ENCODE data around the gene RGS13.

RGS13 gene

GRCh38 chr1:192627901-192628300 lies 8.0 kb upstream of the RGS13 start:
- no peak for DNase-seq (ENCODE audit: extremely low read depth, low read depth)
- TF ChIP-seq CTCF (IDR thresholded peaks at IDR 0.05; ENCODE audit: low read depth, low read length), result no peak

DNA sequence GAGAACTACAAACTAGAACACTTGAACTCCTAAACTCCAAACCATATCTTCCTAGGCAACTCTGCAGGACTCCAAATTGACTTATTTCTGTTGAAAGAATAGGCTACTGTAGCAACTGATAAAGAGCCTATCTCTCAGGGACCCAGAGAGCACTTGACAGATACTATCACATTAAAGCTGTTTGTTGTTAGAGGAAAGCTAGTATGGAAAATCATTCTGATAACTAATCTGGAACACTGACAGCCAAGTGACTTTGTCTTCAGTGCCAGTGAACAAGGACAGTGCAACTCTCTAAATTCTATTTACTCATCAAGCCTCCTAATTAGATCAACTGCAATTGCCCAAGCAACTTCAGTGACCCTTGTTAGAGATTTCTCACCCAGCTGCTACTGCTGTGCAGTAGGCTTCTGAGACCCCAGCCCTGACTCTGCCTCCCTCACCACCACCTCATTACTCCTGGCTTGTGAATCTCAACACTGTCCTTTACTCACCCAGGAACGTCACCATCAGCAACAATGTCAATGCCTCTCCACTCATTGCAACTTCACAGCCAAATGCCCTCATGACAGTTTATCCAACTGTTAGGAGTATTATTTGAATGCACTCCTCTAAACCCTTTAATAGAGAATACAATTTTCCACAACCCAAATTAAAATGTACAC lies 7.4 kb upstream of the RGS13 start:
- no peak for TF ChIP-seq CTCF (IDR thresholded peaks at IDR 0.05; ENCODE audit: low read depth, low read length)
- DNase-seq (ENCODE audit: extremely low read depth, low read depth), result no peak

- no peak for DNase-seq (ENCODE audit: extremely low read depth, low read depth)
Observed at GRCh38 chr1:192629612-192630011, 6.3 kb upstream of the RGS13 start.

DNA sequence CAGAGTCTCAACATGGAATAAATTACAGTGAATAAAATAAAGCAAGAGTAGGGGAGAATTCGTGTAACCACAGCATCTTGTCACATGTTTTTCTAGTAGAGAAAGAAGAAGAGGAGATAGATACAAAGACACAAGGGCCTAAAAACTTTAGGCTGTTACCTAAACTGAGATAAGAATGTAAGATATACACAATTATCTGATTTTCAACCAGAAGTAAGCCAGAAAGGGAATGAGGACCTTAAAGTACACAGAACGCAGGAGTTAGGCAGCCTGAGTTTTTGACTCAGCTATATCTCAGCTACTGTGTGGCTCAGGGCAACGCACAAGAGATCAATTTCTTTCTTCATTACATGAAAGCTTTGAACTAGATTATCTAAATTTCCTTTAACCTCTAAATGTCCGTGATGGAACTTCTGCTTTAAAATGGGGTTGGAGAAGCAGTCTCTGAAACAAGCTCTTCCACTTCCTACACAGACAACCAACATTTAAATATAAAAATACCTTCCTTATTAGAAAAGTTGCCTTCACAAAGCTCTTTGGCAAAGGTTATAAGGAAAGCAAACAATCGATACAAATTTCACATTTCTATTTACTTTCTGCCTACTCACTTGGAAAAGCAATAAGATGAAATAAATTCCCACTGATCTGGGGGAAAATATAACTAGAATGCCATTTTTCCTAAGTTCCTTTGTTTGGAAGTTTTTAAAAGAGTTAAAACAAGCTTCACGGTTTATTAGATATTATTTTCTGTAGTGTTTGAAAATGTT lies 5.2 kb upstream of the RGS13 start:
- no peak for DNase-seq (ENCODE audit: extremely low read depth, low read depth)
- TF ChIP-seq CTCF (IDR thresholded peaks at IDR 0.05; ENCODE audit: low read depth, low read length), result no peak

More at GRCh38 chr1:192629612-192630011, 6.3 kb upstream of the RGS13 start:
- TF ChIP-seq CTCF (IDR thresholded peaks at IDR 0.05; ENCODE audit: low read depth, low read length), result no peak

GRCh38 chr1:192631749-192632148 lies 4.2 kb upstream of the RGS13 start:
- no peak for DNase-seq (ENCODE audit: extremely low read depth, low read depth)
- no peak for TF ChIP-seq CTCF (IDR thresholded peaks at IDR 0.05; ENCODE audit: low read depth, low read length)

DNA sequence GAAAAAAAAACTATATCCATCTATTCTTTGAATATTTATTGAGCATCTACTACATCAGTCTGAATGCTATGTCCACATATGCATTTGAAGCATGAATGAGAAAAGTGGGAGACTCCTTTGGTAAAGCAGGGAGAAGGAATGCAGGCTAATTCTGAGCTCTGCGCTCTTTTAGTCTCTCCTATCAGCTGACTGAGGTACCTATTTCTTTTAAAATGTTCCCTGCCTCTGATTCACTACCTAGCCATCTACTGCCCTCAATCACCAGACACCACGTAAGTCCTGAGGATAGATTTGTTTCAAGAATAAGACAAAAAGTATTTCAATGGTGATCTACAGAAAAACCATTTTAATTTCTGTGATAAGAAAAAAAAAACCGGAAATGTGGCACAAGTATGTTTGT lies 3.8 kb upstream of the RGS13 start:
- DNase-seq (ENCODE audit: extremely low read depth, low read depth), result no peak

More for the DNA sequence above, 3.8 kb upstream of the RGS13 start:
- TF ChIP-seq CTCF (IDR thresholded peaks at IDR 0.05; ENCODE audit: low read depth, low read length), result no peak
